Measurements from ENCODE around the gene METTL3. TPM values are rescaled to one million over a fixed set of nuclear protein-coding genes. Genes with fewer than 3 reads are reported as not detected.

Gene METTL3
- total and polyA plus RNA-seq, 7 experiments from 2014 or later, result 17.6 to 108 (median 54.1) TPM

DNA sequence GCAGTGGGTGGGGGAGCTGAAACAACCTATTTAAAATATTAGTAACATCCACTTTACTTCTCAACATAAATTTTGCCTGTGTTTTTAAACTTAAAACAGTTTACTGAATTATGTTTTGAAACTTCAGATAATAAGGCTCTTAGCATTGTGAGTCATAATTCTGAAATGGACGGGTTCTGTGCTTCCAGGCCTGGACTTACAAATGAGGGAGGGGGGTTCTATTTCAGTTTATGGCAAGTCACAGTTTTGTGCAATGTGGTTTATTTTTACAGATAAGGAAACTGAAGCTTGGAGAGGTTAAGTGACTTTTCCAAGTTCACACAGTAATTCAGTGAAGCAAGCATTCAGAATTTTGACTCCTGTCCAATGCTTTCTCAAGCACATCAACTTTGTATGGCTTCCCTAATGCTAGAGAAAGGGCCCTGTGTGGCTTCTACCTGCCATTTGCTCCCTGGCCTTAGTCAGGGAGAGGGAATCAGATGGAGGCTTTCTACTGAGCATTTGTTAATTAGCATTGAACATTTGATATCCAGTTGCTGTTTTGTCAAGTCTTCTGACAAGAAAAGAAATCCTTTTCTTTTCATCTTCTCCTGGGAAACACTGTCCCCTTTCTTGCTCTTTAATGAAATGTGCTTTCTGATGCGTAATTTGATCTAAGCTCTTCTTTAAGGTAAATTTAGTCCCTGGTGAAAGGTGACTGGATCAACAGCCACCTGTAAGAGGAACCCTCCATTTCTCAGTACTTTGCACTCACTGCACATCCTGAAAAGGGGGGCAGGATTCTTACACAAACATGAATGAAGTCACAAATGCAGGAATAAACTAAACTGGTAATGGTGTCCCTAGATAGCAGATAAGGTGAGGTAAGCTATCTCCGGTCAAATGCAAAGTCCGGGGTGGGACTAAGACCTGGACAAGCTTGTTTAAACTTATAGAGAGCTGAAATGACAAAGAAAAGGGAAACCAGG, 17.5 kb upstream of the METTL3 start:
- Histone ChIP-seq H3K4me3 (ENCODE audit: low read length) (no peak overlapping the region), H3K9me3 (ENCODE audit: control insufficient read depth in 2 of 3, low read length in 3 of 3) (no peaks in the 10 kb centered on the region), H3K27ac (ENCODE audit: low read depth, low read length) (peak overlapping the region; percentile 13), H3K36me3 (ENCODE audit: control insufficient read depth in 2 of 3, insufficient read depth in 3 of 3, low read length in 3 of 3) (peaks cover 0 to 4% (median 0%) of the 10 kb centered on the region in 3 experiments), H3K4me1 (ENCODE audit: control insufficient read depth in 2 of 2, insufficient read depth in 2 of 2, low read length in 2 of 2) (peaks cover 5 to 9% of the 10 kb centered on the region in 2 donors), H3K27me3 (ENCODE audit: control insufficient read depth in 2 of 2, insufficient read depth in 2 of 2, low read length in 2 of 2) (no peaks in the 10 kb centered on the region)
- peak overlapping the region in 6 of 9 donors; percentile 22 to 69 (median 44) for H3K27ac Mint-ChIP-seq
- H3K9me3 Mint-ChIP-seq, result peaks cover 0 to 1% (median 0%) of the 10 kb centered on the region in 11 donors
- intact Hi-C loops (cut with micrococcal nuclease), result loop anchor here in 1 of 2 donors (5.0 kb wide), 1 partner anchor 51 kb away; the partner anchor contains the start of genes RAB2B and TOX4
- no peak overlapping the region for H3K4me3 Mint-ChIP-seq
- ChIA-PET CTCF (interaction anchor here (1.9 kb wide), 1 partner anchor 30 kb away, joined by 7 read pairs; no protein-coding TSS in a partner anchor), POLR2A (no interaction called here)
- no peak for DNase-seq
- H3K27me3 Mint-ChIP-seq, result peaks cover 0 to 18% (median 5%) of the 10 kb centered on the region in 5 donors
- peaks cover 10 to 27% (median 15%) of the 10 kb centered on the region in 7 donors for H3K4me1 Mint-ChIP-seq
- no peaks in the 10 kb centered on the region for H3K36me3 Mint-ChIP-seq
- no peak for ATAC-seq

- H3K27me3 ChIP-seq (ENCODE audit: control insufficient read depth in 2 of 2, insufficient read depth in 2 of 2, low read length in 2 of 2), result no peaks in the 10 kb centered on the region
- intact Hi-C loops (cut with micrococcal nuclease), result loop anchor here (2.0 to 5.0 kb wide), 2 partner anchors 16 to 50 kb away; partner anchors contain the start of genes METTL3 (in 1 of the 2), RAB2B (in 1 of the 2) and TOX4 (in 1 of the 2)
- POLR2A ChIA-PET, result interaction anchor here (0.5 to 4.6 kb wide), 5 partner anchors 15 to 71 kb away, joined by 3 to 42 read pairs (median 6); partner anchors contain the start of genes CHD8 and METTL3
- peaks cover 0 to 12% (median 0%) of the 10 kb centered on the region in 5 donors for H3K27me3 Mint-ChIP-seq
- H3K27ac ChIP-seq (ENCODE audit: low read depth, low read length), result no peak overlapping the region
- H3K9me3 Mint-ChIP-seq, result peaks cover 0 to 1% (median 0%) of the 10 kb centered on the region in 11 donors
- H3K36me3 Mint-ChIP-seq, result no peaks in the 10 kb centered on the region
- H3K4me1 ChIP-seq (ENCODE audit: control insufficient read depth in 2 of 2, insufficient read depth in 2 of 2, low read length in 2 of 2), result peaks cover 5 to 9% of the 10 kb centered on the region in 2 donors
- ATAC-seq, result no peak
- CTCF ChIA-PET, result interaction anchor here (1.2 to 2.0 kb wide), 3 partner anchors 16 to 29 kb away, joined by 4 to 7 read pairs (median 6); partner anchors contain the start of gene METTL3
- no peaks in the 10 kb centered on the region for H3K9me3 ChIP-seq (ENCODE audit: control insufficient read depth in 2 of 3, low read length in 3 of 3)
- no peak overlapping the region for H3K4me3 ChIP-seq (ENCODE audit: low read length)
- peaks cover 10 to 27% (median 18%) of the 10 kb centered on the region in 7 donors for H3K4me1 Mint-ChIP-seq
- DNase-seq, result no peak
- H3K27ac Mint-ChIP-seq, result peak overlapping the region in 8 of 9 donors; percentile 51 to 85 (median 76)
- peak overlapping the region; percentile 65 to 91 (median 86) for H3K4me3 Mint-ChIP-seq
- peaks cover 0 to 4% (median 0%) of the 10 kb centered on the region in 3 experiments for H3K36me3 ChIP-seq (ENCODE audit: control insufficient read depth in 2 of 3, insufficient read depth in 3 of 3, low read length in 3 of 3)
These were observed 16.2 kb upstream of the METTL3 start for GRCh38 chr14:21527318-21527679.

DNA sequence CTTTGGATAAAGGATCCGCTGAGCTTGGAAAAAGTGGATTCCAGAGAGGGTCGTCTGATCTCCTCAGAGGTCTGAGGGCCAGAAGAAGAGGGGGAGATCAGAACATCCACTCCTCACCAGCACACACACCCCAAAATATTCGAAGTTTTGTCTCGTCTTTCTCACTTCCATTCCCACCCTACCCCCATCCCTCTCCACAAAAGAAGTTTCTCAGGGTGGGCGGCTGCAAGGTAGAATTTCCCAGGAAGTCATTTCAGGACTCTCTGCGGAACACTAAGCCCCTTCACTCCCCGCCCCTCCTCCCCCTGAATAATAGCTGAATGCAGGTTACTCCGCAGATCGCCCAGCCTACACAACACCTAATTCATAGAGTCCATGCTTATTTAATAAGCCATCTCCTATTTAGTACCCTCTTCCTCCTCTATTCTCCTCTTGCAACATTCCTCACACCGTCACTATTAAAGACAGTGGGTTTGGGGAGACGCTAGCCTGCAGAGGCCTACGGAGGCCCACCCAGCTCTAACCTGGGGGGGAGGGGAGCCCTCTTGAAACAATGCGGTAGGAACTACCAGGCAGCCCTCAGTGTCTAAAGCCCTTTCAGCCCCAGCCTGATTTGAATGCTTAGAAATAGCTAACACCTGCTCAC, 15.7 kb upstream of the METTL3 start:
- Mint-ChIP-seq H3K36me3 (no peaks in the 10 kb centered on the region), H3K27ac (peak overlapping the region in 8 of 9 donors; percentile 61 to 85 (median 76)), H3K4me3 (peak overlapping the region; percentile 65 to 91 (median 86)), H3K27me3 (peaks cover 0 to 9% (median 0%) of the 10 kb centered on the region in 5 donors), H3K9me3 (peaks cover 0 to 1% (median 0%) of the 10 kb centered on the region in 11 donors), H3K4me1 (peaks cover 10 to 27% (median 21%) of the 10 kb centered on the region in 7 donors)
- DNase-seq, result no peak
- no peak for ATAC-seq
- no peaks in the 10 kb centered on the region for H3K9me3 ChIP-seq (ENCODE audit: control insufficient read depth in 2 of 3, low read length in 3 of 3)
- POLR2A ChIA-PET, result interaction anchor here (0.7 to 4.6 kb wide), 10 partner anchors 12 to 370 kb away, joined by 3 to 42 read pairs (median 4); partner anchors contain the start of genes CHD8, METTL3, RAB2B and TOX4
- peak overlapping the region; percentile 67 for H3K4me3 ChIP-seq (ENCODE audit: low read length)
- no peaks in the 10 kb centered on the region for H3K27me3 ChIP-seq (ENCODE audit: control insufficient read depth in 2 of 2, insufficient read depth in 2 of 2, low read length in 2 of 2)
- H3K4me1 ChIP-seq (ENCODE audit: control insufficient read depth in 2 of 2, insufficient read depth in 2 of 2, low read length in 2 of 2), result peaks cover 5 to 9% of the 10 kb centered on the region in 2 donors
- H3K27ac ChIP-seq (ENCODE audit: low read depth, low read length), result peak overlapping the region; percentile 75
- CTCF ChIA-PET, result interaction anchor here (0.8 to 2.0 kb wide), 4 partner anchors 16 to 31 kb away, joined by 3 to 9 read pairs (median 5); partner anchors contain the start of gene METTL3
- peaks cover 0 to 4% (median 0%) of the 10 kb centered on the region in 3 experiments for H3K36me3 ChIP-seq (ENCODE audit: control insufficient read depth in 2 of 3, insufficient read depth in 3 of 3, low read length in 3 of 3)
- intact Hi-C loops (cut with micrococcal nuclease), result loop anchor here (1.0 to 5.0 kb wide), 4 partner anchors 15 to 49 kb away; partner anchors contain the start of genes METTL3 (in 2 of the 2), RAB2B (in 1 of the 2) and TOX4 (in 1 of the 2)

GRCh38 chr14:21525962-21526671, 15.0 kb upstream of the METTL3 start, which contains the start of gene SALL2:
Gene SALL2, minus strand, starts transcription at chr14:21526346. Its CDS starts 219 bp downstream, at chr14:21526127.
- peaks cover 5 to 9% of the 10 kb centered on the region in 2 donors for H3K4me1 ChIP-seq (ENCODE audit: control insufficient read depth in 2 of 2, insufficient read depth in 2 of 2, low read length in 2 of 2)
- ATAC-seq (peak; percentile 82), DNase-seq (peak in 8 of 9 donors; percentile 44 to 80 (median 60))
- peak within 1 kb of the TSS; percentile 43 to 90 (median 81) for H3K27ac Mint-ChIP-seq
- peaks cover 0 to 1% (median 0%) of the 10 kb centered on the region in 11 donors for H3K9me3 Mint-ChIP-seq
- H3K9me3 ChIP-seq (ENCODE audit: control insufficient read depth in 2 of 3, low read length in 3 of 3), result no peaks in the 10 kb centered on the region
- intact Hi-C loops (cut with micrococcal nuclease), result loop anchor here (1.0 to 5.0 kb wide), 4 partner anchors 15 to 49 kb away; partner anchors contain the start of genes METTL3 (in 2 of the 2), RAB2B (in 1 of the 2) and TOX4 (in 1 of the 2)
- peak within 1 kb of the TSS; percentile 67 for H3K4me3 ChIP-seq (ENCODE audit: low read length)
- no peaks in the 10 kb centered on the region for H3K27me3 ChIP-seq (ENCODE audit: control insufficient read depth in 2 of 2, insufficient read depth in 2 of 2, low read length in 2 of 2)
- H3K27ac ChIP-seq (ENCODE audit: low read depth, low read length), result peak within 1 kb of the TSS; percentile 75
- peak within 1 kb of the TSS; percentile 65 to 91 (median 88) for H3K4me3 Mint-ChIP-seq
- peaks cover 10 to 27% (median 21%) of the 10 kb centered on the region in 7 donors for H3K4me1 Mint-ChIP-seq
- H3K36me3 Mint-ChIP-seq, result no peaks in the 10 kb centered on the region
- H3K27me3 Mint-ChIP-seq, result peaks cover 0 to 11% (median 0%) of the 10 kb centered on the region in 5 donors
- H3K36me3 ChIP-seq (ENCODE audit: control insufficient read depth in 2 of 3, insufficient read depth in 3 of 3, low read length in 3 of 3), result peaks cover 0 to 4% (median 0%) of the 10 kb centered on the region in 3 experiments
- POLR2A ChIA-PET, result interaction anchor here (0.5 to 4.6 kb wide), 11 partner anchors 11 to 1240 kb away, joined by 3 to 42 read pairs (median 4); partner anchors contain the start of genes CHD8, METTL3, OXA1L and RAB2B
- CTCF ChIA-PET, result interaction anchor here (0.7 to 2.0 kb wide), 5 partner anchors 15 to 1569 kb away, joined by 3 to 9 read pairs (median 4); partner anchors contain the start of genes ACIN1, C14orf119 and METTL3

DNA sequence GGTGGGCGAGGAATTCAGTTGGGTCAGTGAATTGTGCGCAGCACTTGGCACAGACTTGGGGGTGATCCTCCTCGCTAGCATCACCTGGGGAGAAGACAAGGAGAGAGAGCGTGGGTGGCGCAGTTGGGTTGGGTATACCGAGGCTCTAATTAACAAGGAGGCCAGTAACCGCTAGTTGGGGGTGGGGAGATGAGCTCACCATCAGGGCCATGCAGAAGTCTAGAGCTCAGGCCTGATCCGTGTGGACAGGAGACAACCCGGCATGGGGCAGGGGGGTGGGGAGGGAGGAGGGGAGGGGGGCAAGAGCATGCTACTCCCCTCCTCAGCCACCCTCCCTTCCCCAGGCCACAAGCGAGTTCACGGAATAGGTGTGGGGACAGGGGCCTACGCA, 14.4 kb upstream of the METTL3 start:
- H3K27ac Mint-ChIP-seq, result peak overlapping the region; percentile 29 to 85 (median 71)

More for the DNA sequence above, 14.4 kb upstream of the METTL3 start:
- no peaks in the 10 kb centered on the region for H3K9me3 ChIP-seq (ENCODE audit: control insufficient read depth in 2 of 3, low read length in 3 of 3)
- peaks cover 0 to 16% (median 0%) of the 10 kb centered on the region in 5 donors for H3K27me3 Mint-ChIP-seq
- H3K4me1 Mint-ChIP-seq, result peaks cover 10 to 27% (median 21%) of the 10 kb centered on the region in 7 donors
- H3K4me3 ChIP-seq (ENCODE audit: low read length), result peak overlapping the region; percentile 67
- POLR2A ChIA-PET, result interaction anchor here (0.5 to 4.6 kb wide), 7 partner anchors 10 to 1241 kb away, joined by 3 to 42 read pairs (median 6); partner anchors contain the start of genes METTL3, OXA1L, RAB2B and TOX4
- peaks cover 5 to 9% of the 10 kb centered on the region in 2 donors for H3K4me1 ChIP-seq (ENCODE audit: control insufficient read depth in 2 of 2, insufficient read depth in 2 of 2, low read length in 2 of 2)
- peak overlapping the region; percentile 75 for H3K27ac ChIP-seq (ENCODE audit: low read depth, low read length)
- H3K4me3 Mint-ChIP-seq, result peak overlapping the region; percentile 65 to 91 (median 88)
- no peak for ATAC-seq
- CTCF ChIA-PET, result interaction anchor here (0.7 to 2.0 kb wide), 3 partner anchors 14 to 1570 kb away, joined by 3 to 6 read pairs (median 3); partner anchors contain the start of genes ACIN1, C14orf119, CHD8 and METTL3
- intact Hi-C loops (cut with micrococcal nuclease), result loop anchor here in 1 of 2 donors (5.0 kb wide), 1 partner anchor 48 kb away; the partner anchor contains the start of genes RAB2B and TOX4
- H3K9me3 Mint-ChIP-seq, result peaks cover 0 to 1% (median 0%) of the 10 kb centered on the region in 11 donors
- peaks cover 0 to 4% (median 0%) of the 10 kb centered on the region in 3 experiments for H3K36me3 ChIP-seq (ENCODE audit: control insufficient read depth in 2 of 3, insufficient read depth in 3 of 3, low read length in 3 of 3)
- DNase-seq, result no peak
- H3K27me3 ChIP-seq (ENCODE audit: control insufficient read depth in 2 of 2, insufficient read depth in 2 of 2, low read length in 2 of 2), result no peaks in the 10 kb centered on the region
- no peaks in the 10 kb centered on the region for H3K36me3 Mint-ChIP-seq

Data from naive thymus-derived CD4-positive, alpha-beta T cell (primary cell).